ENCODE results near the gene TBC1D21.

GRCh38 chr15:73879426-73879825 lies 6.1 kb downstream of the TBC1D21 start:
- no peak for TF ChIP-seq POLR2A (IDR thresholded peaks at IDR 0.05)
- TF ChIP-seq CTCF (IDR thresholded peaks at IDR 0.05): no peak

Data from right lobe of liver (tissue), 4 donors.